CD4-positive, alpha-beta T cell treated with Interleukin-17A for 4 hours (primary cell): ENCODE measurements around the gene SDHD.

ENCODE experiments used
- DNase-seq: peaks from one replicate; pipeline ENCODE4 v3.0.0-alpha.2; 2020; ENCODE audit warnings: mixed read lengths

The SDHD gene

DNA sequence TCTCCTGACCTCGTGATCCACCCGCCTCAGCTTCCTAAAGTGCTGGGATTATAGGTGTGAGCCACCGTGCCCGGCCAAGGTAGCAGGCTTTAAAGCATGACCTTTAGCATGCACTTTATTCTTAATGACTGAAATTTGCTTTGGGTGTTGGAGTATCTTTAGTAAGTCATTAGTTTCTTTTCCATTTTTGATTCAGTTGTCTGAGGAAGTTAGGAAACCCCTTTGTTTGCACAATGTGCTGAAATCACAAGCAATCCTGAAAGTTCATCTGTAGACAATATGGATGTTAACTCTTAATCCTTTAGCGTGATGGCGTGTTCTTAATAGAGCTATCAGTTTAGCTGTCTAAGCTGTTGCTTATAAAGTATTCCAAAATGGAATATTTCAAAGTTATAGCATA lies 16.8 kb downstream of the SDHD start:
- DNase-seq = no peak

GRCh38 chr11:112106070-112106469 lies 19.4 kb downstream of the SDHD start:
- DNase-seq = no peak

DNA sequence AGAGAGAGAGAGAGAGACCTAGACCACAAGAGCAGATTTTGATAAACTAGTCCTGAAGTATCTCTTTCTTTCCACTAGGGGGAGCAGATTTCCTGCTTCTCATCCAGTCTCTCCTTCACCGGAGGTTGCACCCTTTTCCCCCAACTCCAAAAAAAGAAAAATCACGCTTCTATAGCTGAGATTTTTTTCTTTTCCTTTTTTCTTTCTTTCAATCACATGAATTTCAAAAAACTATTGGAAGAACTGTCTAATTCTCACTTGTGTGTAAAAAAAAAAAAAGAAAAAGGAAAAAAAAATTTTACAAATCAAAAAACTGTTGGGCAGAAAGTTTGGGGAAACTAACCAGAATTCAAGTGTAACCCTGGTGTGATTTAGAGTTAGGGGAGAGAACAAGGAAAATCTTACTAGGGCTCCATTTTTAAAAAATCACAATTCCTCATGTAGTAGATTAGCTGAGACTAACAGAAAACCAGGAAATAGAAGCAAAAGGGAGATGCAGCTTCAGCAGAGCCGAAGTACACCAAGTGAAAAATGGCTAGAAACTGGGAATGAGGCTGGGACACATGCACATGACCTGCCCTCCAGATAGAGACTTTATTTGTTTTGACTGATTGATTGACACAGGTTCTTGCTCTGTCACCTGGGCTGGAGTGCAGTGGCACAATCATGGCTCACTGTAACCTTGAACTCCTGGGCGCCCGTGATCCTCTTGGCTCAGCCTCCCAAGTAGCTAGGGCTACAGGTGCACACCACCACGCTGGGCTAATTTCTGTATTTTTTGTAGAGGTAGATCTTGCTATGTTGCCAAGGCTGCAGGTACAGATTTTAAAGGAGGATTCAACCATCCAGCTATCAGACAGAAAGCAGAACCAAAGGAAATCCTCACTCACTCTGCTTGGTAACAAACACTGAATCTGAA lies 27.1 kb downstream of the SDHD start:
- DNase-seq = no peak

- DNase-seq = no peak
These were observed 27.8 kb downstream of the SDHD start for GRCh38 chr11:112114460-112114859.

- no peak for DNase-seq
These were observed 28.7 kb downstream of the SDHD start for GRCh38 chr11:112115386-112115785.

- DNase-seq = no peak
These were observed 31.5 kb downstream of the SDHD start for GRCh38 chr11:112118176-112118575.

DNA sequence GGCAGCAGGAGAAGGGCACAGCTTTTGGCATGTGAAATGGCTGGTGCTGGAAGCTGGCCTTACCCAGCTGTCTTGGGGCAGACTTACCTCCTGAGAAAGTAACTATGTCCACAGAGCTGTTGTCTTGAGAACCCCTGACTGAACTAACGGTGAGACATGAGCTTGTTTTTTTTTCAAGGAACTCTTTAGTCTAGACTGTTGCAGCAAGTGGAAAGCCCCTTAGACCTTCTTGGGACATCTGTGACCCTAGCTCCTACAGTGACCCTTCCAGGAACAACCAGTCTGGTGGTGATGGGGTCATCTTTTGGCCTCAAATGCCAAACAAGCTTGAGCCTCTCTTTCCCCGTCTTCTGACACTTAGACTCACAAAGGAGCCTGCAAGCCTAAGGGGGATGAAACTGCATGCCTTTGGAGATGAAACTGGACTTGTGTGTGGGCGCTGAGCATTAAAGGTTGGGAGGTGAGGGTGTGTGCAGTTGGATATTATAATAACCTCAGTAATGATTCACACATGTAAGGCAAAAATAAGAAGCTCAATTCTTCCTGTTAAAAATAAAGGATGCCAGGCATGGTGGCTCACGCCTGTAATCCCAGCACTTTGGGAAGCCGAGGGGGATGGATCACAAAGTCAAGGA lies 35.4 kb downstream of the SDHD start:
- DNase-seq = no peak

- no peak for DNase-seq
These were observed 36.5 kb downstream of the SDHD start for GRCh38 chr11:112123129-112123528.

DNA sequence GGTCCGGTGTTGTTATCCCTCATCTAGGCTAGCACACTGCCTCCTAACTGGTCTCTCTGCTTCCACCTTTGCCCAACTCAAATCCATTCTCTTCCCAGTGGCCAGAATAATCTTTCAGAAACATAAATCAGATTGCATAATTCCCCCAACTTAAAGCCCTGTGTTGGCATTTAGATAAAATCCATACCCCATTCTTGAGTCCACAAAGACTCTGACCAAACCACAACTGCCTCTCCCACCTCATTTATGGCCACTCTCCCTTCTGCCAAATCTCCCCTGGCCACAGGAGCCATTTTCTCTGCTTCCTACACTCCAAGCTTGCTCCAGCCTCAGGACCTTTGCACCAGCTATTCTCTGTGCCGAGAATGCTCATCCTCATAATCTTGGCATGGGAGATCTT lies 40.4 kb downstream of the SDHD start:
- DNase-seq = no peak

- DNase-seq = no peak
These were observed 41.9 kb downstream of the SDHD start for GRCh38 chr11:112128483-112129121.

DNA sequence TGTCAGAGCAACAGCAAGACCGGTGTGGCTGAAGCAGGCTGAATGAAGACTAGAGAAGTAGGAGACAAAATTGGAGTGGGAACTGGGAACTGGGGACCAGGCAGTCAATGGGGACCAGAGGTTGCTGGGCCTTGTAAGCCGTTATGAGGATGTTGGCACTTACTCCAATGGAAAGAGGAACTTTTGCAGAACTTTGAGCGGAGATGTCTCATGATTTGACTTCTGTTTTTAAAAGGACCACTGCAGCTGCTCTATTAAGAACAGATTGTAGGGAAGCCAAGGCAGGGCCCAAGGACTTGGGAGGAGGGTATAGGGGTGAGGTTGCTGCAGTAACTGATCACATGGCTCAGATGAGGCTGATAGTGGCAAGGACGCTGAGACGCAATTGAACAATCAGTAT lies 43.0 kb downstream of the SDHD start:
- no peak for DNase-seq

DNA sequence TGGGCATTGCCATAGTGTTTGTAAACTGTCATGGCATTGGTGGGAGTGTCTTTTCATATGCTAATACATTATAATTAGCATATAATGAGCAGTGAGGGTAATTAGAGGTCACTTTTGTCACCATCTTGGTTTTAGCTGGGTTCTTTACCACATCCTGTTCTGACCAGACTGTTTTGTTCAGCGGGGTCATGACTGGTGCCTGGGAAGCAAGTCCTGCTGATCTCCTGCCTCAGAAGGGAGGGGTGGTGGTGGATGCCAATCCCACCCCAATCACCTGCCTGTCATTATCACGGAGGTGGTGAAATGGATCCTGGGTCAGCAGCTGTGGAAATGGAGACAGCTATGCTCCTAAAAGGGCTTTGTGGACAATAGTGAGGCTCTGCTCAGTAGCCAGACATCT lies 46.1 kb downstream of the SDHD start:
- DNase-seq = no peak

DNA sequence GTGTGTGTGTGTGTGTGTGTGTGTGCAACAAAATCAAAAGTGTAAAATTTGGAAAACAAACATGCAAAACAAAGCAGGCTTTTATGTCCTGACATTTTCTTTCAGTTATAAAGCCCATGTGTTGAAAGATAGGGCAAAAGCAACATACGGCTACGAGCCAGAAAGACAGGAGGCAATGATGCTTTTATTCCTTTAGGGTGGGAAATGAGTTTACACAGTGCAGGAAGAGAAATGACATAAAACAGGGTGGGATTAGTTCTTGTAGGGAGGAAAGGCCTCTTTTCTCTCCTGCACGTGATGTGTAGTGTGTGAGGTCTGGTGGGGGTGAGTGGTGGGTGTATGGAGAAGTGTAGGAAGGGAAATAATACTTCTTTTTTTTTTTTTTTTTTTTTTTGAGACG lies 47.8 kb downstream of the SDHD start:
- no peak for DNase-seq

GRCh38 chr11:112143597-112143996 lies 56.9 kb downstream of the SDHD start:
- DNase-seq = no peak
